HEK293T (cell line): ENCODE results near the gene TOMM6.
A peak's percentile ranks its signal among the peaks of the same experiment; 100 is the strongest.

ENCODE experiments used
- CTCF ChIA-PET: fragments of 350-600 bp; formaldehyde crosslinking; extraction: SDS; loops from one replicate; lab custom pipeline; 2021; ENCODE audit warnings: antibody characterized with exemption, inconsistent platforms; lab: Yijun Ruan, JAX
- POLR2A ChIA-PET: fragments of 350-600 bp; formaldehyde crosslinking; extraction: SDS; loops from one replicate; lab custom pipeline; 2020; ENCODE audit warnings: antibody characterized with exemption, inconsistent platforms; lab: Yijun Ruan, JAX
- DNase-seq: peaks from one replicate; pipeline ENCODE4 v3.0.0; 2012; ENCODE audit warnings: mixed read lengths; ENCODE audit errors: extremely low spot score
- ARNT ChIP-seq: fragments of 450-650 bp; IDR thresholded peaks from 2 replicates; pipeline ENCODE4 v1.6.1; 2017; ENCODE audit warnings: mild to moderate bottlenecking
- BHLHE40 ChIP-seq: fragments of 450-650 bp; IDR thresholded peaks from 2 replicates; pipeline ENCODE4 v1.6.1; 2016; ENCODE audit warnings: mild to moderate bottlenecking, moderate library complexity, borderline replicate concordance
- CTBP1 ChIP-seq: fragments of 450-650 bp; IDR thresholded peaks from 2 replicates; pipeline ENCODE4 v1.6.1; 2016; ENCODE audit warnings: borderline replicate concordance
- ELF4 ChIP-seq: fragments of 450-650 bp; IDR thresholded peaks from 2 replicates; pipeline ENCODE4 v1.6.1; 2017; ENCODE audit warnings: antibody characterized with exemption
- FOXA1 ChIP-seq: fragments of 450-650 bp; IDR thresholded peaks from 2 replicates; pipeline ENCODE4 v1.6.1; 2016; ENCODE audit warnings: mild to moderate bottlenecking
- FOXK2 ChIP-seq: fragments of 450-650 bp; IDR thresholded peaks from 2 replicates; pipeline ENCODE4 v1.6.1; 2016; ENCODE audit warnings: mild to moderate bottlenecking
- FOXM1 ChIP-seq: fragments of 450-650 bp; IDR thresholded peaks from 2 replicates; pipeline ENCODE4 v1.6.1; 2017; ENCODE audit warnings: mild to moderate bottlenecking, borderline replicate concordance
- HDGF ChIP-seq: fragments of 450-650 bp; IDR thresholded peaks from 2 replicates; pipeline ENCODE4 v1.6.1; 2017; ENCODE audit warnings: antibody characterized with exemption, borderline replicate concordance
- L3MBTL2 ChIP-seq: fragments of 450-650 bp; conservative IDR thresholded peaks from 2 replicates; pipeline ENCODE4 v1.6.1; 2016; ENCODE audit warnings: mild to moderate bottlenecking
- LEF1 ChIP-seq: fragments of 450-650 bp; IDR thresholded peaks from 2 replicates; pipeline ENCODE4 v1.6.1; 2017; ENCODE audit warnings: mild to moderate bottlenecking, borderline replicate concordance
- NFRKB ChIP-seq: fragments of 450-650 bp; IDR thresholded peaks from 2 replicates; pipeline ENCODE4 v1.6.1; 2016; ENCODE audit warnings: mild to moderate bottlenecking, moderate library complexity
- PKNOX1 ChIP-seq: fragments of 450-650 bp; IDR thresholded peaks from 2 replicates; pipeline ENCODE4 v1.6.1; 2016
- SP1 ChIP-seq: fragments of 450-650 bp; IDR thresholded peaks from 2 replicates; pipeline ENCODE4 v1.6.1; 2017
- SUZ12 ChIP-seq: fragments of 450-650 bp; IDR thresholded peaks from 2 replicates; pipeline ENCODE4 v1.6.1; 2016; ENCODE audit warnings: mild to moderate bottlenecking
- TARDBP ChIP-seq: fragments of 450-650 bp; IDR thresholded peaks from 2 replicates; pipeline ENCODE4 v1.6.1; 2016
- ZNF384 ChIP-seq: fragments of 450-650 bp; IDR thresholded peaks from 2 replicates; pipeline ENCODE4 v1.6.1; 2016

The TOMM6 gene

GRCh38 chr6:41787219-41787917 lies at the start of gene TOMM6:
Gene TOMM6, plus strand, starts transcription at chr6:41787694. Its CDS starts 4 bp downstream, at chr6:41787698.
- ChIA-PET POLR2A (interaction anchor here (0.7 to 2.7 kb wide), 25 partner anchors 9 to 268 kb away, joined by 3 to 15 read pairs (median 4); partner anchors contain the start of genes BYSL, MED20, TAF8 and USP49), CTCF (interaction anchor here (0.6 to 3.1 kb wide), 19 partner anchors 14 to 508 kb away, joined by 3 to 37 read pairs (median 3); partner anchors contain the start of genes BYSL, MED20 and TAF8)
- DNase-seq = peak; percentile 88
- peak; percentile 43; the same call in 1 of the 2 replicates for TF ChIP-seq PKNOX1
- TF ChIP-seq BHLHE40 = no peak
- peak; percentile 8; the same call in 1 of the 2 replicates for TF ChIP-seq CTBP1
- TF ChIP-seq SP1 = no peak
- TF ChIP-seq L3MBTL2 = no peak
- TF ChIP-seq ELF4 = peak; percentile 91

GRCh38 chr6:41739041-41739440 lies 48.5 kb upstream of the TOMM6 start:
- no peak for TF ChIP-seq FOXA1
- no peak for TF ChIP-seq LEF1
- no peak for TF ChIP-seq TARDBP
- TF ChIP-seq CTBP1 = no peak
- POLR2A ChIA-PET = no interaction called here
- CTCF ChIA-PET = no interaction called here

DNA sequence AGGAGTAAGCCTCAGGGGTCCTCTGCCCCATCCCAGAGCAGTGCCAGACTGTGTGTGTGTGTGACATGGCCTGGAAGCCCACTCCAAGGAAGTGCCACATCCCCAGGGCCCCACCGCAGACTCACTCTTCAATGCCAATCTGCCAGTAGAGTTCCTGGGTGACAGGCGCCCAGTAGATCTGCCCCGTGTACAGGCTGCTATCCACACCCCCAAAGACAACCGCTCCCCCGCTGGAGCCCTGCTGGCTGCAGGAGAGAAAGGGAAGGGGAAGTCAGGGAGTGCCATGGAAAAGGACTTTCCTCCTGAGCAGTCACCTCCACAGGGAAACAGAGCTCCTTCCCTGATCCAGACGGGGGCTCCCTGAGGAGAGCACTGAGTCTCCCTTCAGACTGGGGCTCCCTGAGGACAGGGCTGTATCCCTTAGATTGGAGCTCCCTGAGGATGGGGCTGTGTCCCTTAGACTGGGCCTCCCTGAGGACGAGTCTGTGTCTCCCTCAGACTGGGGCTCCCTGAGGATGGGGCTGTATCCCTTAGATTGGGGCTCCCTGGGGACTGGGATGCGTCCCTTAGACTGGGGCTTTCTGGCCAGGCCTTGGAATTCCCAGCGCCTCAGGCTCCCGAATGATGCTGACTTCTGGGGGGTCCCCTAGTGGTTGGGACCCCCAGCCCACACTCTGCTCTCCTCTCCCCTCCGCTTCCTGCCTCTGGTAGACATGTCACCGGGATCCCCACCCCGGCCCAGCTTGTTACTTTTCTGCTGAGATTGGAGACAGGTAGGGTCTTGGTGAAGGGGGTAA lies 46.9 kb upstream of the TOMM6 start:
- CTCF ChIA-PET = interaction anchor here (1.0 kb wide), 1 partner anchor 35 kb away, joined by 3 read pairs; no protein-coding TSS in a partner anchor
- no peak for TF ChIP-seq ZNF384
- TF ChIP-seq CTBP1 = no peak
- TF ChIP-seq SP1 = no peak
- no peak for TF ChIP-seq HDGF
- TF ChIP-seq TARDBP = no peak
- no peak for TF ChIP-seq L3MBTL2
- no peak for TF ChIP-seq LEF1
- no peak for TF ChIP-seq BHLHE40

More at GRCh38 chr6:41739041-41739440, 48.5 kb upstream of the TOMM6 start:
- DNase-seq = no peak

GRCh38 chr6:41741625-41742490 lies 45.6 kb upstream of the TOMM6 start:
- ChIA-PET POLR2A (no interaction called here), CTCF (no interaction called here)
- TF ChIP-seq FOXM1 (no peak), SP1 (no peak), ELF4 (no peak), NFRKB (no peak), PKNOX1 (no peak), HDGF (no peak), CTBP1 (no peak), SUZ12 (no peak), LEF1 (no peak), ZNF384 (no peak), ARNT (no peak), BHLHE40 (no peak), FOXA1 (no peak), L3MBTL2 (no peak), FOXK2 (no peak), TARDBP (no peak)
- DNase-seq = no peak

More for the DNA sequence above, 46.9 kb upstream of the TOMM6 start:
- POLR2A ChIA-PET = interaction anchor here (1.2 kb wide), 1 partner anchor 47 kb away, joined by 3 read pairs; the partner anchor contains the start of gene TOMM6
- DNase-seq = no peak

- DNase-seq = no peak
- ChIA-PET POLR2A (no interaction called here), CTCF (no interaction called here)
- TF ChIP-seq SUZ12 (no peak), ELF4 (no peak), TARDBP (no peak), HDGF (no peak), FOXM1 (no peak), SP1 (no peak), BHLHE40 (no peak), L3MBTL2 (no peak), ZNF384 (no peak), FOXK2 (no peak), CTBP1 (no peak), NFRKB (no peak), ARNT (no peak)
Measured at GRCh38 chr6:41743406-41744235, 43.9 kb upstream of the TOMM6 start.
